ENCODE results near the gene COX18.
A peak's percentile ranks its signal among the peaks of the same experiment; 100 is the strongest.

Gene COX18

DNA sequence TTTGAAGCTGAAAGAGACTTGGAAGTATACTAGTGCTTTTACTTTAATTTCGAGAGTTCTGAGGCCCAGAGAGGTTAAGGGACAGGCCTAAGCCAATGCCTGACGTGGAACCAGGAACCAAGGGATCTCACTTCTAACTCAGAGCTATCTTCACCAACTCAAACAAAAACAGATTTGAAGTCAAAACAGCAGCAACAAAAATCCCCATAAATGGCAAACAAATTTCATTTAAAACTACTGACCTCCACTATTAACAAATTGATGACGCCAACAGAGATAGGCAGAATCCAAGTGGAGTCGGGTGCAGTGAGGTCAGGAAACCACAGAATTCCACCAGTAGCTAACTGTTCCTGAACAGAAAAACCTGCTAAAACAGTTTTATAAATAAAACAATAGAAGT, 5.0 kb downstream of the COX18 start:
- in situ Hi-C loops (cut with MboI; ENCODE audit: low pct_unique_long_range_greater_than_20kb, low sequenced_read_pairs, unreplicated experiment) = loop anchor here (25.0 kb wide), 2 partner anchors 198 to 548 kb away; partner anchors contain the start of genes ANKRD17 and RASSF6
- no peak for TF ChIP-seq CTCF (IDR thresholded peaks at IDR 0.05; ENCODE audit: extremely low read depth, insufficient read depth, missing control alignments)
- no peak for DNase-seq (ENCODE audit: low spot score)

DNA sequence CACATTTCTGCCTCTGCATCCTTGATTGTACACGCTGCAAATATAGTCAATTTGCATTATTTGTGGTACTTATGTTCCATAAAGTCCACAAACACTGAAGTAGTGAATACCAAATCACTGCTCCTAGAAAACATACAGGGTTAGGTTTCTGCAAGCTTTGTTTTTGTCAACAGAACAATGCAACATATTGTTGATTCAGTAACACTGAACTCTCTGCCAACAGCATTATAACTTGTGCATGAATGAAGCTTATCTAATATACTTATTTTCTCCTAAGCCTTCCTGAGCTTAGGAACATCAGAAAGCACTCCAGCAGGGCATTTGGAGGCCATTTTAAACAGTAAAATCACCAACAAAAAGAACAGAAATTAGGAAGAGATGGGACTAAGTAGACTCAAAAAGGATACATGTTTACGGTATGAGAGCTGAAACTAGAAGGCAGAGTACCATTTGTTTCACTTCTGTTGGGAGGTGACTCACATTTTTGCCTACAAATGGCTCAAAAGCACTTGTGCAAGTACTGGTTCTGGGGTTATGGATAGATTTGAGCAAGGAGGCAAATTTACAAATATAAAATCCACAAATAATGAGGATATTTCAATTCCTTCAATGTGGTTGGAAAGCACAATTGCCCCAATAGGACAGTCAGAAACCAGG, 14.1 kb downstream of the COX18 start:
- peak; percentile 26 for DNase-seq (ENCODE audit: low spot score)
- TF ChIP-seq CTCF (IDR thresholded peaks at IDR 0.05; ENCODE audit: extremely low read depth, insufficient read depth, missing control alignments) = no peak
- in situ Hi-C loops (cut with MboI; ENCODE audit: low pct_unique_long_range_greater_than_20kb, low sequenced_read_pairs, unreplicated experiment) = loop anchor here (25.0 kb wide), 2 partner anchors 207 to 557 kb away; partner anchors contain the start of genes ANKRD17 and RASSF6

DNA sequence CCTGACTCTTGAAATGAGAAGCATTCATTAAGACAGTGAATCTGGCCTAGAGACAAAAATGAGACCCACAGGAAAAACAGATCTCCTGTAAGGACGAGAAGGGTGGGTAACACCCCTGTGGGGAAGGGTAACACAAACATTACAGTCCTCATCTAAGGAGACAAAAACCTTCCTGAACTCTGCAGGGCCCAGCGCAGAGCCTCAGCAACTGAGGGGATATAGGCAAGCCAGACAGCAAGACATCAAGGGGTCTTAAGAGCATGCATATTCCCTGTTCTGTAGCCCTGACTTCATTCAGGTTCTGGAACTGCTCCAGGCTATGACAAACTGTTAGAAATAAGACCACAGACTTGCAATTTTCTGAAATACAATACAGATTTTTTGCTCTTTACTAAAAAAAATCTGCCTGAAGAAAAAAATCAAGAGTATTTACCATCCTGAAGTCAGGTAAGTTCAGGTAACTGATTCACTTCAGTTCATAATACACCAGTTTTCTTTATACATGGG, 15.5 kb downstream of the COX18 start:
- DNase-seq (ENCODE audit: low spot score) = no peak
- in situ Hi-C loops (cut with MboI; ENCODE audit: low pct_unique_long_range_greater_than_20kb, low sequenced_read_pairs, unreplicated experiment) = loop anchor here (25.0 kb wide), 2 partner anchors 208 to 558 kb away; partner anchors contain the start of genes ANKRD17 and RASSF6
- TF ChIP-seq CTCF (IDR thresholded peaks at IDR 0.05; ENCODE audit: extremely low read depth, insufficient read depth, missing control alignments) = no peak

DNA sequence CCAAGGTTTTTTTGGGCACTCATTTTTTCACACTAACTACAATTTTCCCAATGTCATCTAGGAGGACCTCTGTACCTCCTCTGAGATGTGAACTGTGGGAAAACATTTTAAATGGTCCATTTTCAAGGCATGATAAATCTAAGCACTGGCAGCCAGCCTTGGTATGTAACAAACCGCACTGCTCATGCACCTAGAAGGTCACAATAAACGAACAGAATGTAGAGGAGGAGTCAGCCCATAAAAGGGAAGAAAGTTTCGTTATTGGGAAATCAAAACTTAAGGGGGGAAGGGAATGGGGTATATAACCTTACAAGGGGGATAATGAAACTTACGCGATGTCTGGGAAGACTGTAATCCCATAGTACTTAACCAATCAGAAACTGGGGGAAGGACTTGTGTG, 16.4 kb downstream of the COX18 start:
- DNase-seq (ENCODE audit: low spot score) = no peak
- in situ Hi-C loops (cut with MboI; ENCODE audit: low pct_unique_long_range_greater_than_20kb, low sequenced_read_pairs, unreplicated experiment) = loop anchor here (25.0 kb wide), 2 partner anchors 209 to 559 kb away; partner anchors contain the start of genes ANKRD17 and RASSF6

GRCh38 chr4:73051625-73052024, 17.9 kb downstream of the COX18 start:
- DNase-seq (ENCODE audit: low spot score) = no peak
- TF ChIP-seq CTCF (IDR thresholded peaks at IDR 0.05; ENCODE audit: extremely low read depth, insufficient read depth, missing control alignments) = no peak
- in situ Hi-C loops (cut with MboI; ENCODE audit: low pct_unique_long_range_greater_than_20kb, low sequenced_read_pairs, unreplicated experiment) = loop anchor here (25.0 kb wide), 2 partner anchors 211 to 561 kb away; partner anchors contain the start of genes ANKRD17 and RASSF6

More for the DNA sequence above, 16.4 kb downstream of the COX18 start:
- TF ChIP-seq CTCF (IDR thresholded peaks at IDR 0.05; ENCODE audit: extremely low read depth, insufficient read depth, missing control alignments) = no peak

GRCh38 chr4:73045879-73046278, 23.6 kb downstream of the COX18 start:
- in situ Hi-C loops (cut with MboI; ENCODE audit: low pct_unique_long_range_greater_than_20kb, low sequenced_read_pairs, unreplicated experiment) = no loop called here
- TF ChIP-seq CTCF (IDR thresholded peaks at IDR 0.05; ENCODE audit: extremely low read depth, insufficient read depth, missing control alignments) = no peak
- DNase-seq (ENCODE audit: low spot score) = no peak

Measured in GM13977 (cell line).